Anterior cingulate cortex (tissue), 58 donors: ENCODE data around the gene SLC12A5.

Experiments used
- DNase-seq, 58 donors: peaks; one replicate each; lab custom pipeline; 2025; lab: John Stamatoyannopoulos, UW

SLC12A5 gene

GRCh38 chr20:46050885-46051284 is 21.9 kb downstream of the SLC12A5 start:
- no peak for DNase-seq

- no peak for DNase-seq
These were observed 22.7 kb downstream of the SLC12A5 start for GRCh38 chr20:46051556-46052308.

GRCh38 chr20:46053416-46053815 is 24.4 kb downstream of the SLC12A5 start:
- DNase-seq, result no peak

GRCh38 chr20:46054606-46055005 is 25.6 kb downstream of the SLC12A5 start:
- DNase-seq, result no peak

GRCh38 chr20:46055269-46055668 is 26.3 kb downstream of the SLC12A5 start:
- DNase-seq, result no peak

- peak in 5 of 58 donors; percentile 17 to 39 (median 22) for DNase-seq
These were observed 27.2 kb downstream of the SLC12A5 start for GRCh38 chr20:46056027-46056833.

- peak in 2 of 58 donors; percentile 30 to 38 for DNase-seq
These were observed 28.2 kb downstream of the SLC12A5 start for GRCh38 chr20:46056970-46057855.

- DNase-seq, result peak in 27 of 58 donors; percentile 14 to 66 (median 43)
These were observed 29.0 kb downstream of the SLC12A5 start for GRCh38 chr20:46057856-46058598.

GRCh38 chr20:46058599-46059281 is 29.7 kb downstream of the SLC12A5 start:
- DNase-seq, result peak in 8 of 58 donors; percentile 16 to 60 (median 32)

- DNase-seq, result peak in 7 of 58 donors; percentile 7 to 35 (median 20)
These were observed 31.4 kb downstream of the SLC12A5 start for GRCh38 chr20:46060301-46060881.

GRCh38 chr20:46060975-46061374 is 32.0 kb downstream of the SLC12A5 start:
- DNase-seq, result no peak

GRCh38 chr20:46062151-46062550 is 33.1 kb downstream of the SLC12A5 start:
- no peak for DNase-seq

GRCh38 chr20:46062621-46063020 is 33.6 kb downstream of the SLC12A5 start:
- no peak for DNase-seq

- no peak for DNase-seq
These were observed 34.1 kb downstream of the SLC12A5 start for GRCh38 chr20:46063151-46063550.

- no peak for DNase-seq
These were observed 34.6 kb downstream of the SLC12A5 start for GRCh38 chr20:46063652-46064054.

- no peak for DNase-seq
These were observed 36.0 kb downstream of the SLC12A5 start for GRCh38 chr20:46065006-46065405.

GRCh38 chr20:46065691-46066090 is 36.7 kb downstream of the SLC12A5 start:
- DNase-seq, result no peak

- no peak for DNase-seq
These were observed 41.3 kb downstream of the SLC12A5 start for GRCh38 chr20:46070215-46070900.
